Activated naive CD4-positive, alpha-beta T cell treated with anti-CD3 and anti-CD28 coated beads, Interleukin-2, amount 10 ng/mL, durations not matched to agents 7 days and 5 days (primary cell): ENCODE results near the gene ITSN1.
"Not testable (repeated sequence)": the region's sequence is repeated elsewhere in the genome, so short reads cannot be mapped to it uniquely, and the experiment has no call there.

Experiments
- CTCF ChIA-PET: fragments of 350-600 bp; sonication (Branson Sonifier 250); formaldehyde crosslinking; loops from one replicate; lab custom pipeline; 2021; ENCODE audit warnings: antibody characterized with exemption; lab: Charles Lee
- DNase-seq: peaks from one replicate; pipeline ENCODE4 v3.0.0-alpha.2; 2020
- H3K27ac Mint-ChIP-seq: one replicate; pipeline ENCODE4 v1.8.0; 2021; ENCODE audit warnings: mild to moderate bottlenecking, moderate library complexity, mixed read lengths
- H3K27me3 Mint-ChIP-seq: one replicate; pipeline ENCODE4 v1.8.0; 2021; ENCODE audit warnings: mild to moderate bottlenecking, mixed read lengths
- H3K36me3 Mint-ChIP-seq: one replicate; pipeline ENCODE4 v1.8.0; 2021; ENCODE audit warnings: mixed read lengths
- H3K4me1 Mint-ChIP-seq: one replicate; pipeline ENCODE4 v1.8.0; 2021; ENCODE audit warnings: mixed read lengths
- H3K4me3 Mint-ChIP-seq: one replicate; pipeline ENCODE4 v1.8.0; 2021; ENCODE audit warnings: mild to moderate bottlenecking, moderate library complexity, mixed read lengths
- H3K9me3 Mint-ChIP-seq: one replicate; pipeline ENCODE4 v1.8.0; 2021; ENCODE audit warnings: mixed read lengths

Gene ITSN1

GRCh38 chr21:33769057-33769456, 126.8 kb downstream of the ITSN1 start:
- DNase-seq, result no peak
- Mint-ChIP-seq H3K27ac (no peak overlapping the region), H3K36me3 (no peaks in the 10 kb centered on the region), H3K27me3 (peaks cover 3% of the 10 kb centered on the region), H3K4me3 (no peak overlapping the region), H3K9me3 (no peaks in the 10 kb centered on the region), H3K4me1 (no peaks in the 10 kb centered on the region)
- CTCF ChIA-PET, result no interaction called here

GRCh38 chr21:33770542-33770941, 128.2 kb downstream of the ITSN1 start:
- H3K27me3 Mint-ChIP-seq, result peaks cover 3% of the 10 kb centered on the region
- CTCF ChIA-PET, result no interaction called here
- no peaks in the 10 kb centered on the region for H3K36me3 Mint-ChIP-seq
- H3K9me3 Mint-ChIP-seq, result no peaks in the 10 kb centered on the region
- no peak for DNase-seq
- no peaks in the 10 kb centered on the region for H3K4me1 Mint-ChIP-seq
- H3K4me3 Mint-ChIP-seq, result no peak overlapping the region
- H3K27ac Mint-ChIP-seq, result no peak overlapping the region

GRCh38 chr21:33771976-33772375, 129.7 kb downstream of the ITSN1 start:
- DNase-seq, result no peak
- H3K4me3 Mint-ChIP-seq, result no peak overlapping the region
- CTCF ChIA-PET, result no interaction called here
- peaks cover 3% of the 10 kb centered on the region for H3K27me3 Mint-ChIP-seq
- H3K36me3 Mint-ChIP-seq, result no peaks in the 10 kb centered on the region
- H3K9me3 Mint-ChIP-seq, result no peaks in the 10 kb centered on the region
- no peaks in the 10 kb centered on the region for H3K4me1 Mint-ChIP-seq
- no peak overlapping the region for H3K27ac Mint-ChIP-seq

GRCh38 chr21:33774551-33774950, 132.2 kb downstream of the ITSN1 start:
- no peak overlapping the region for H3K27ac Mint-ChIP-seq
- peaks cover 3% of the 10 kb centered on the region for H3K27me3 Mint-ChIP-seq
- CTCF ChIA-PET, result no interaction called here
- no peaks in the 10 kb centered on the region for H3K9me3 Mint-ChIP-seq
- H3K4me1 Mint-ChIP-seq, result no peaks in the 10 kb centered on the region
- no peaks in the 10 kb centered on the region for H3K36me3 Mint-ChIP-seq
- no peak for DNase-seq
- H3K4me3 Mint-ChIP-seq, result no peak overlapping the region

- no peak for DNase-seq
- H3K4me1 Mint-ChIP-seq, result no peaks in the 10 kb centered on the region
- no peak overlapping the region for H3K27ac Mint-ChIP-seq
- H3K27me3 Mint-ChIP-seq, result peaks cover 3% of the 10 kb centered on the region
- peaks cover under 1% of the 10 kb centered on the region for H3K36me3 Mint-ChIP-seq
- CTCF ChIA-PET, result no interaction called here
- no peak overlapping the region for H3K4me3 Mint-ChIP-seq
- no peaks in the 10 kb centered on the region for H3K9me3 Mint-ChIP-seq
Measured at GRCh38 chr21:33775100-33775828, 133.0 kb downstream of the ITSN1 start.

GRCh38 chr21:33780631-33781030, 138.3 kb downstream of the ITSN1 start:
- H3K4me1 Mint-ChIP-seq, result no peaks in the 10 kb centered on the region
- H3K4me3 Mint-ChIP-seq, result no peak overlapping the region
- no peaks in the 10 kb centered on the region for H3K9me3 Mint-ChIP-seq
- peaks cover 2% of the 10 kb centered on the region for H3K36me3 Mint-ChIP-seq
- CTCF ChIA-PET, result no interaction called here
- H3K27me3 Mint-ChIP-seq, result no peaks in the 10 kb centered on the region
- DNase-seq, result no peak
- no peak overlapping the region for H3K27ac Mint-ChIP-seq

GRCh38 chr21:33781121-33781520, 138.8 kb downstream of the ITSN1 start:
- Mint-ChIP-seq H3K4me1 (no peaks in the 10 kb centered on the region), H3K36me3 (peaks cover 2% of the 10 kb centered on the region), H3K9me3 (no peaks in the 10 kb centered on the region), H3K27ac (no peak overlapping the region), H3K4me3 (no peak overlapping the region), H3K27me3 (no peaks in the 10 kb centered on the region)
- CTCF ChIA-PET, result no interaction called here
- DNase-seq, result no peak

GRCh38 chr21:33783187-33783979, 141.1 kb downstream of the ITSN1 start:
- no peak overlapping the region for H3K27ac Mint-ChIP-seq
- DNase-seq, result no peak
- H3K4me1 Mint-ChIP-seq, result no peaks in the 10 kb centered on the region
- no peaks in the 10 kb centered on the region for H3K9me3 Mint-ChIP-seq
- H3K36me3 Mint-ChIP-seq, result peaks cover 2% of the 10 kb centered on the region
- no peak overlapping the region for H3K4me3 Mint-ChIP-seq
- CTCF ChIA-PET, result no interaction called here
- peaks cover 4% of the 10 kb centered on the region for H3K27me3 Mint-ChIP-seq

DNA sequence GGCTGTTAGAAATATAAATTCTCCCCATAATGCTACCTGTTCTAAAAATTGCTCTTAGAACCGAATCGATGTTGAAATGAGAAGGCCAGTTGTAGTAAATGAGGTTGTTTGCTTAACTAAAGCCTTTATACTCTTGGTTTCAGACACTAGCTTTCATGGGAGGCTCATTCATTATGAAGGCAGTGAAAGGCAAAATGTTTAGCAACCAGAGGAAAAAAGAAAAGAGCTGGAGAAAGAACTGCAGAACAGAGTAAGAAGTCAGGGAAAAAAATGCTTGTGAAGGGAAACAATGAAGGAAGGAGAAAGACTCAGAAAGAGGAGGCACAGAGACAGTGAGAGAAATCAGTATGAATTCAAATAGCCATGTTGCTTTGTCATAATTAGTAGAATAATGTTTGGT, 145.1 kb downstream of the ITSN1 start:
- peaks cover 4% of the 10 kb centered on the region for H3K27me3 Mint-ChIP-seq
- CTCF ChIA-PET, result no interaction called here
- DNase-seq, result no peak
- no peaks in the 10 kb centered on the region for H3K4me1 Mint-ChIP-seq
- no peak overlapping the region for H3K4me3 Mint-ChIP-seq
- H3K27ac Mint-ChIP-seq, result no peak overlapping the region
- H3K36me3 Mint-ChIP-seq, result no peaks in the 10 kb centered on the region
- no peaks in the 10 kb centered on the region for H3K9me3 Mint-ChIP-seq

GRCh38 chr21:33788438-33788837, 146.1 kb downstream of the ITSN1 start:
- H3K9me3 Mint-ChIP-seq, CTCF ChIA-PET, DNase-seq, H3K4me3 Mint-ChIP-seq, H3K4me1 Mint-ChIP-seq, H3K27ac Mint-ChIP-seq, H3K27me3 Mint-ChIP-seq, H3K36me3 Mint-ChIP-seq: not testable (repeated sequence)

DNA sequence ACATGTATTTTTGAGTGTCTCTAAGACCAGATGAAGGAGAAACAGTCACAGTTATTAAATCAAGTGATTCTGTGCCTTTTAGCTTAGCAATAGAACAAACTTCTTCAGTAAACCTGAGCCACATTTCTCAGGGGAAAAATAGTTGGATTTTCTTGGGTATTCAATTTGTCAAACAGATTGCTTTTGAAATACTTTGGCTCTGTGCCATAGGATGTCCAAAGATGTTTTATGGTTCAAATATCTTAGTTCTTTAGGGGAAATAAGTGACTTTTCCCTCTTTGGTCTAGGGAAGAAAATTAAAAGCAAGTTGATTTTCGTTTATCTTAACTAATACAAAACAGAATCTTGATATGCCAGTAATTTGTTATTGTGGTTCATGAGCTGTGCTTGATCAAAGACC, 147.4 kb downstream of the ITSN1 start:
- H3K36me3 Mint-ChIP-seq, result no peaks in the 10 kb centered on the region
- CTCF ChIA-PET, result no interaction called here
- no peak overlapping the region for H3K4me3 Mint-ChIP-seq
- no peak overlapping the region for H3K27ac Mint-ChIP-seq
- DNase-seq, result no peak
- no peaks in the 10 kb centered on the region for H3K9me3 Mint-ChIP-seq
- H3K27me3 Mint-ChIP-seq, result peaks cover 4% of the 10 kb centered on the region
- no peaks in the 10 kb centered on the region for H3K4me1 Mint-ChIP-seq

DNA sequence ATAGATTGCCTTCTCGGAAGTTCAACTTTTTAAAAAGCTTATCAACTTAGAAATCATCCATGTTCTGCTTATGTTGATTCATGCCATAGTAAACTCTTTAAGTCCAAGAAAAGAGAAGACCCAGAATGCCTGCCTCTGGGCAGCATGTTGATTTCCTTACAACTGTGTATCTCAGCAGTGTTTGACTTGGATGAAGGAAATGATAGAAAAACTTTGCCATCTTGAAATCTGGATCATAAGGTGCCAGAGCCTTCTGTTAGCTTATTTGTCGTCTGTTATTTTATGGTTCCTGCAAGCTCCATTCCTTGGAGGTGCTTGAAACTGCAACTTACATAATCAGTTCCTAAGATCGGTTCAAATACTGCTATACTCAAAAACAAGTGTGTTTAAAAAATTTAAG, 148.8 kb downstream of the ITSN1 start:
- no peak overlapping the region for H3K27ac Mint-ChIP-seq
- CTCF ChIA-PET, result no interaction called here
- H3K9me3 Mint-ChIP-seq, result no peaks in the 10 kb centered on the region
- H3K27me3 Mint-ChIP-seq, result peaks cover 4% of the 10 kb centered on the region
- H3K4me3 Mint-ChIP-seq, result no peak overlapping the region
- H3K36me3 Mint-ChIP-seq, result no peaks in the 10 kb centered on the region
- DNase-seq, result no peak
- H3K4me1 Mint-ChIP-seq, result no peaks in the 10 kb centered on the region

GRCh38 chr21:33794596-33794995, 152.3 kb downstream of the ITSN1 start:
- H3K36me3 Mint-ChIP-seq, result no peaks in the 10 kb centered on the region
- H3K27me3 Mint-ChIP-seq, result no peaks in the 10 kb centered on the region
- H3K27ac Mint-ChIP-seq, result no peak overlapping the region
- H3K4me3 Mint-ChIP-seq, result no peak overlapping the region
- H3K9me3 Mint-ChIP-seq, result no peaks in the 10 kb centered on the region
- CTCF ChIA-PET, result no interaction called here
- H3K4me1 Mint-ChIP-seq, result no peaks in the 10 kb centered on the region
- no peak for DNase-seq

DNA sequence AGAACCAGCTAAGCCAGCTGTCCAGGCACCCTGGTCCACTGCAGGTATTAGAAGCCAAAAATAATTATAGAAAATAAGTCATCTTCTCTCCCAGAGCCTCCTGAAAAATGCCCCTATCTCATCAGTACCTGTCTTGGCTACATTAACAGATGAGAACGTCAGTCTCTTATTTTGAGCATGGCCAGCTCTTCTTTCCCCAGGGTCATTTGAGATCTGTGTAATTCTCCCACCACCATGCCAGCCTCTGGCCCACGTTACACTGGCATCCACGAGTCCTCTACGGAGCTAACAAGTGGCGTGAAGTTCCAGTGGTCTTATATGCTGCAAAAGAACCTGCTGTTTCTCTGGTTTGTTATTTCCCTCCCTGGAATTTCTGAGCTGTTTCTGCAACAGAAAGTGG, 155.3 kb downstream of the ITSN1 start:
- no peak overlapping the region for H3K27ac Mint-ChIP-seq
- H3K9me3 Mint-ChIP-seq, result no peaks in the 10 kb centered on the region
- no peak overlapping the region for H3K4me3 Mint-ChIP-seq
- CTCF ChIA-PET, result interaction anchor here (0.7 kb wide), 1 partner anchor 910 kb away, joined by 3 read pairs; no protein-coding TSS in a partner anchor
- H3K27me3 Mint-ChIP-seq, result no peaks in the 10 kb centered on the region
- no peak for DNase-seq
- no peaks in the 10 kb centered on the region for H3K4me1 Mint-ChIP-seq
- H3K36me3 Mint-ChIP-seq, result no peaks in the 10 kb centered on the region
